ENCODE measurements around the gene SLC1A2. TPM values are rescaled to one million over a fixed set of nuclear protein-coding genes. Genes with fewer than 3 reads are reported as not detected.

SLC1A2 gene
- total RNA-seq, 1 experiment from 2014 or later, result not detected

DNA sequence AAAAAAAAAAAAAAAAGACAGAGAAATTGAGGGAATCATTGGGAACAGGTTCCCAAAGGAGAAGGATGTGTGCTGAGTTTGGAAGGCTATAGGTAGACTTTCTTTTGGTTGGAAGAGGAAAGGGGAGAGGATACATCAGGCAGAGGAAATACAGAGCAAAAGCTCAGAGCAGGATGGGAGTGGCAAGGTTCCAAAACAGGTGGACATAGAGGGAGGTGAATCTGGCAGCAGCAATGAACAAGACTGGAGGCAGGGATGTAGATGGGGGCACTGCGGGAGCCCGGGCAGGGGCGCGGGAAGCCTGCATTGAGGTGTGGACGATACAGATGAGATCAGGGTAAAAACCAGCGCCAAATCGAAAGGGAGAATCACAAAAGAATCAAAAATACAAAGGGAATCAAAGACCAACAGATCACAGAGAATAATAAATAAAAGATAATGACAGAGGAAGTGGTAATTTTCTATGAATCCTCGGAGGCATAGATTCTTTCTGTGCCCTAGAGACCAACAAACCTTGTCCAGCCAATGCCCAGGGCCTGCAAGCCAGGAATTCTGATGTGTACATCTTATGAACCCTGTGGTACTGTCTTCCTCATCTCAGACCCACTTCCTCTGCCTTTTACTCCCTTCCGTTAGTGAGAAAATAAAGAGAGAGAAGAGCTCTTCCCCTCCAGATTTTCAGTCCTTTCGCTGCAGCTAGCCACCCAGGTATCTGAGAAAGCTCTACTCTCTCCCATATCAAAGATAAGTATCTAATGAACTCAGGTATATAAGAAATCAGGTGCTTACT, 70.3 kb downstream of the SLC1A2 start:
- no peaks in the 10 kb centered on the region; the same call in 1 of the 2 replicates for H3K9me3 ChIP-seq
- H3K36me3 ChIP-seq, result no peaks in the 10 kb centered on the region
- no peak overlapping the region for H3K4me3 ChIP-seq
- DNase-seq, result no peak
- no peaks in the 10 kb centered on the region for H3K27me3 ChIP-seq

GRCh38 chr11:35347921-35348331, 71.4 kb downstream of the SLC1A2 start:
- H3K36me3 ChIP-seq, result no peaks in the 10 kb centered on the region
- no peaks in the 10 kb centered on the region; the same call in 1 of the 2 replicates for H3K9me3 ChIP-seq
- no peak overlapping the region for H3K4me3 ChIP-seq
- DNase-seq, result no peak
- H3K27me3 ChIP-seq, result no peaks in the 10 kb centered on the region

- H3K27me3 ChIP-seq, result no peaks in the 10 kb centered on the region
- no peaks in the 10 kb centered on the region; the same call in 1 of the 2 replicates for H3K9me3 ChIP-seq
- no peak overlapping the region for H3K4me3 ChIP-seq
- no peaks in the 10 kb centered on the region for H3K36me3 ChIP-seq
- DNase-seq, result no peak
Measured at GRCh38 chr11:35347173-35347878, 72.0 kb downstream of the SLC1A2 start.

DNA sequence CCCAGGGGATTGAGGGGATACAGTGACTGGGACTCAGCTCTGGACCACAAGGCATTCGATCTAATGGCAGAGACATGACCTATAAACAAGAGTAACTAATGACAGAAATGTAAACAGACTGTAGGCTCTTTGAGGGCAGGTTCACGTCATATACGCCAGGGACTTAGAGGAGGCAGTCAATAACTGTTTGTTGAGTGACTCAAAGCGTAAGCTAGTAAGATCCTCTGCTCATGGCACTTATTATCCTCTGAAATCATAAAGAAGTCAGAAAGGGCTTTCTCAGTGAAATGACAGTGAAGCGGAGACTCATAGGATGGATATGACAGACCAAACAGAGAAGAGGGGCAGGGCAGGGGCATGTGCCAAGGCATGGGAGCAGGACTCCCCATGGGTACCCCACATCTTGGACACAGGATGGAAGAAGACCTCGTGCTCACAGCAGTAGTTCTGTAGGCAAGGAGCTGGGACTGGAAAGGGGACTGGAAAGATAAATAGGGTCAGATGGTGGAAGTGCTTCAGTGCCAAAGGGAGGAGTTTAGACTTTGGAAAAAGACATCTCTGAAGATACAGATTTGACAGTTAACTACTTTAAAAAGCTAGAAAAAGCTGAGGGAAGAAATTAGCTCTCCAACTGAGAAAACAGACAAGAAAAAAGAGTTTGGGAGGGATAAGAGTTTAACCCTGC, 72.7 kb downstream of the SLC1A2 start:
- no peak for DNase-seq
- H3K9me3 ChIP-seq, result no peaks in the 10 kb centered on the region; the same call in 1 of the 2 replicates
- no peaks in the 10 kb centered on the region for H3K27me3 ChIP-seq
- H3K4me3 ChIP-seq, result no peak overlapping the region
- H3K36me3 ChIP-seq, result no peaks in the 10 kb centered on the region

GRCh38 chr11:35344681-35345574, 74.4 kb downstream of the SLC1A2 start:
- H3K4me3 ChIP-seq, result no peak overlapping the region
- H3K9me3 ChIP-seq, result no peaks in the 10 kb centered on the region
- H3K36me3 ChIP-seq, result no peaks in the 10 kb centered on the region
- no peaks in the 10 kb centered on the region for H3K27me3 ChIP-seq
- no peak for DNase-seq

GRCh38 chr11:35343033-35343598, 76.2 kb downstream of the SLC1A2 start:
- no peak overlapping the region for H3K4me3 ChIP-seq
- H3K9me3 ChIP-seq, result no peaks in the 10 kb centered on the region
- H3K36me3 ChIP-seq, result no peaks in the 10 kb centered on the region
- H3K27me3 ChIP-seq, result no peaks in the 10 kb centered on the region
- no peak for DNase-seq

GRCh38 chr11:35340715-35341114, 78.6 kb downstream of the SLC1A2 start:
- Histone ChIP-seq H3K27me3 (no peaks in the 10 kb centered on the region), H3K9me3 (no peaks in the 10 kb centered on the region), H3K4me3 (no peak overlapping the region), H3K36me3 (no peaks in the 10 kb centered on the region)
- no peak for DNase-seq

DNA sequence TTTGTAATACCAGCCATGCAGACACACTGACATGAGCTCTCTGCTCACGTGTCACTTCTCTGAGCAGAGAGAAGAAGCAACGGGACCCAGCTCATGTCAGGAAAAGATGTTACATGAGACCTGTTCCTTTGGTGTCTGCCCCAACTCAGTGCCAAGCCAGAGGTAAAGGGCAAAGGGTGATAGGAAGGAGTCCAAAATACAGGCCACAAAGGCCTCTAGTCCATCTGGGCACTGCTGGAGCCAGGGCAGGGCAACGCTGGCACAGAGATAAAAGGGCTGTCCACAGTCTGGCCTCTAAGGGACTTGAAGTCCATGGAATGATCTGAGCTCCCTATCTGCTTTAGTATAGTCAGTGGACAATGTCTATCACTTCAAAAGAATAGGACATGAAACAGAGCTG, 79.3 kb downstream of the SLC1A2 start:
- H3K9me3 ChIP-seq, result no peaks in the 10 kb centered on the region
- H3K4me3 ChIP-seq, result no peak overlapping the region
- no peak for DNase-seq

DNA sequence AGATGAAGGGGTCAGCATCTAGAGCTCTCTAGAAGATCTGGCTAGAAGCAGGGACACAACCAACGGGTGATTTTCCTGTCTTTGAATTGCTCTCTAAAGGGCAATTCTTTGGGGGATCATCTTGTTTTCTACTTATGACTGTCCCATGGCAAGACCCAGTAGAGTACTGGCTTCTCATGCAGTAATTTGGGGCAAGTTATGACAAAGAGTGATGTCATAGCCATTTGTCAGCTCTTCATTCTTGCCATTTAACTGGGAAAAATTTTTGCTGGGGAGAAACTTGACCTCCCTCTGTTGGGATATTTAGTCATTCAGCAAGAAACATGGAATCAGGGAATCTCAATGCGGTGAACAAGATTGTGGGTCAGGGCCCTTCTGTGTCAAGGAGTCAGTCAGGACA, 80.4 kb downstream of the SLC1A2 start:
- DNase-seq, result no peak
- Histone ChIP-seq H3K9me3 (no peaks in the 10 kb centered on the region), H3K27me3 (no peaks in the 10 kb centered on the region)

More for the DNA sequence above, 79.3 kb downstream of the SLC1A2 start:
- Histone ChIP-seq H3K27me3 (no peaks in the 10 kb centered on the region), H3K36me3 (no peaks in the 10 kb centered on the region)

DNA sequence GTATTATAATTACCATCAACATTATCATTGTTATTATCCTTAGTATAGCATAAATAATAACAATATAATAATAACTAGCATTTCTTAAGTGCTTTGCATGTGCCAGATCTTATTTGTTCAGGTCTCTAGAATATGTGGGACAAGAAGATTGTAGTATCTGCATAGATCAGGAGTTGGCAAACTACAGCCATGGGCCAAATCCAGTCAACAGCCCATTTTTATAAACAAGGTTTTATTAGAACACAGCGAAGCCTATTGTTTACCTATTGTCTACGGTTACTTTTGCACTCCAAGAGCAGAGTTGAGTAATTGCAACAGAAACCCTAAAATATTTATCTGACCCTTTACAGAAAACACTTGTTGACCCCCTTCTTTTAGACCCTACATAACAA, 81.4 kb downstream of the SLC1A2 start:
- H3K9me3 ChIP-seq, result no peaks in the 10 kb centered on the region
- peak; percentile 45 for DNase-seq
- H3K27me3 ChIP-seq, result no peaks in the 10 kb centered on the region
- H3K4me3 ChIP-seq, result no peak overlapping the region
- no peaks in the 10 kb centered on the region for H3K36me3 ChIP-seq

More for the DNA sequence above, 80.4 kb downstream of the SLC1A2 start:
- Histone ChIP-seq H3K36me3 (no peaks in the 10 kb centered on the region), H3K4me3 (no peak overlapping the region)

GRCh38 chr11:35337136-35337913, 82.0 kb downstream of the SLC1A2 start:
- Histone ChIP-seq H3K4me3 (no peak overlapping the region), H3K36me3 (no peaks in the 10 kb centered on the region), H3K27me3 (no peaks in the 10 kb centered on the region), H3K9me3 (no peaks in the 10 kb centered on the region)
- DNase-seq, result peak; percentile 75

DNA sequence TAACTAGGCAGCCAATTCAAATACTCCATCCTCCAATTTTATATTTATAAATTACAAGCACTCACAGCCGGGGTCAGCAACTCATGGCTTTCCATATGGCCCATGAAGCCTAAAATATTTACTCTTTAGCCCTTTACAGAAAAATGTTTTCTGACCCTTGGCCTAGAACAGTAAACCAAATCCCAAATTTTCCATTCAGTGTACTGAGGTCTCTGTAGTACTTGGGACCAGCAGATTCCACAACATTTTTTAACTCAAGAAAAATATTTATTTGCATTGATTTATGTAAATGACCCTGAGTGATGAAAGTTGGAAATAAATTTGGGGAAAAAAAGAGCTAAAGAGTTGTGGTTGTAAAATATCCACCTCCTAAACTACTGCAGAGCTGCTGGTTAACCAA, 82.6 kb downstream of the SLC1A2 start:
- H3K4me3 ChIP-seq, result no peak overlapping the region
- DNase-seq, result no peak
- H3K9me3 ChIP-seq, result no peaks in the 10 kb centered on the region; the same call in 1 of the 2 replicates
- no peaks in the 10 kb centered on the region for H3K27me3 ChIP-seq
- H3K36me3 ChIP-seq, result no peaks in the 10 kb centered on the region

GRCh38 chr11:35335226-35335625, 84.1 kb downstream of the SLC1A2 start:
- H3K27me3 ChIP-seq, result no peaks in the 10 kb centered on the region
- DNase-seq, result no peak
- no peak overlapping the region for H3K4me3 ChIP-seq
- no peaks in the 10 kb centered on the region for H3K36me3 ChIP-seq
- H3K9me3 ChIP-seq, result no peaks in the 10 kb centered on the region; the same call in 1 of the 2 replicates

- DNase-seq, result no peak
- no peaks in the 10 kb centered on the region; the same call in 1 of the 2 replicates for H3K9me3 ChIP-seq
- no peaks in the 10 kb centered on the region for H3K36me3 ChIP-seq
- no peaks in the 10 kb centered on the region for H3K27me3 ChIP-seq
- H3K4me3 ChIP-seq, result no peak overlapping the region
Measured at GRCh38 chr11:35334385-35335090, 84.8 kb downstream of the SLC1A2 start.

DNA sequence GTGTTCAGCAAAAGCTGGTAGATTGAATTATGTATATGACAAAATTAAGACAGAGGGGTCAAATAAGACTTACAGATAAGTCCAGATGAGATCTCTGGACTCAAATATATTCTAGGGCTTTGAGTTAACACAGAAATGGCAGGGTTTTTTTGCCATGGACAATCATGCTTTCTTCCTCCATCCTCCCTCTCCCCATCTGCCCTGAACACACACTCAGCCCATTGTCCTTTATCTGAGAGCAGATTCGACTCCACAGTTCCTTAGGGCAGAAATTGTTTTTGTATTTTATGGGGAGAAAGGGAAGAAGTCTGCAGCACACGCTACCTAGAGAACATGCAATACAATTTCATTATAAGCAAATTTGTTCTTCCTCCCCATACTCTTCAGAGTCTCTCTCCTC, 86.8 kb downstream of the SLC1A2 start:
- DNase-seq, result no peak
- Histone ChIP-seq H3K9me3 (no peaks in the 10 kb centered on the region; the same call in 1 of the 2 replicates), H3K4me3 (no peak overlapping the region), H3K36me3 (no peaks in the 10 kb centered on the region), H3K27me3 (no peaks in the 10 kb centered on the region)

Measured in MG63 (cell line).